ENCODE measurements around the gene CYP3A5.

The CYP3A5 gene

GRCh38 chr7:99622596-99622995 lies 57.2 kb downstream of the CYP3A5 start:
- H3K27ac ChIP-seq: no peak overlapping the region
- TF ChIP-seq CTCF (IDR thresholded peaks at IDR 0.05) (no peak), ZFX (IDR thresholded peaks at IDR 0.05; ENCODE audit: borderline replicate concordance) (no peak)

- TF ChIP-seq ZFX (IDR thresholded peaks at IDR 0.05; ENCODE audit: borderline replicate concordance): no peak
- TF ChIP-seq CTCF (IDR thresholded peaks at IDR 0.05): no peak
Observed at GRCh38 chr7:99621271-99621670, 58.5 kb downstream of the CYP3A5 start.

GRCh38 chr7:99619571-99620130 lies 60.1 kb downstream of the CYP3A5 start:
- TF ChIP-seq CTCF (IDR thresholded peaks at IDR 0.05): no peak
- no peak for TF ChIP-seq ZFX (IDR thresholded peaks at IDR 0.05; ENCODE audit: borderline replicate concordance)
- no peak overlapping the region for H3K27ac ChIP-seq

More at GRCh38 chr7:99621271-99621670, 58.5 kb downstream of the CYP3A5 start:
- H3K27ac ChIP-seq: no peak overlapping the region

- TF ChIP-seq CTCF (IDR thresholded peaks at IDR 0.05) (no peak), ZFX (IDR thresholded peaks at IDR 0.05; ENCODE audit: borderline replicate concordance) (no peak)
- H3K27ac ChIP-seq: no peak overlapping the region
Observed at GRCh38 chr7:99618726-99619125, 61.1 kb downstream of the CYP3A5 start.

- TF ChIP-seq CTCF (IDR thresholded peaks at IDR 0.05) (no peak), ZFX (IDR thresholded peaks at IDR 0.05; ENCODE audit: borderline replicate concordance) (no peak)
- H3K27ac ChIP-seq: peak overlapping the region; percentile 58
Observed at GRCh38 chr7:99617192-99617781, 62.5 kb downstream of the CYP3A5 start.

GRCh38 chr7:99616359-99617191 lies 63.2 kb downstream of the CYP3A5 start, which contains the start of gene ZSCAN25:
Gene ZSCAN25 (plus strand): TSS chr7:99616946. CDS start chr7:99619607, 2,661 bp downstream.
- H3K27ac ChIP-seq: peak within 1 kb of the TSS; percentile 58
- peak; percentile 47; the same call in 1 of the 2 replicates for TF ChIP-seq ZFX (IDR thresholded peaks at IDR 0.05; ENCODE audit: borderline replicate concordance)
- peak; percentile 74 for TF ChIP-seq CTCF (IDR thresholded peaks at IDR 0.05)

Data from 22Rv1 (cell line).